ENCODE results near the gene SSTR3. TPM values are rescaled to one million over a fixed set of nuclear protein-coding genes. Genes with fewer than 3 reads are reported as not detected.
A peak's percentile ranks its signal among the peaks of the same experiment; 100 is the strongest.

Gene SSTR3
- total and polyA plus RNA-seq, 2 of the 13 experiments (the other 11 are each of a cell fraction or from before 2014, with no cell fraction given): 0.08 to 0.64 TPM

- no peak for TF ChIP-seq TBX3 (IDR thresholded peaks at IDR 0.05; ENCODE audit: borderline replicate concordance)
- peak; percentile 59; the same call in 1 of the 2 replicates for TF ChIP-seq SAP130 (CRISPR knock-in tag; IDR thresholded peaks at IDR 0.05; ENCODE audit: low read depth)
- no peak for TF ChIP-seq RFX3 (CRISPR knock-in tag; IDR thresholded peaks at IDR 0.05)
- no peak for TF ChIP-seq ETS1 (CRISPR knock-in tag; IDR thresholded peaks at IDR 0.05)
- no peak; the same call in 1 of the 2 replicates for TF ChIP-seq ZNF746 (CRISPR knock-in tag; IDR thresholded peaks at IDR 0.05)
- no peak for TF ChIP-seq NR2C2 (CRISPR knock-in tag; IDR thresholded peaks at IDR 0.05; ENCODE audit: borderline replicate concordance)
- TF ChIP-seq ZSCAN5A (CRISPR knock-in tag; IDR thresholded peaks at IDR 0.05; ENCODE audit: borderline replicate concordance): no peak
- no peak for TF ChIP-seq ZNF337 (CRISPR knock-in tag; IDR thresholded peaks at IDR 0.05; ENCODE audit: borderline replicate concordance, low read depth)
- no peak for TF ChIP-seq RAD21 (CRISPR knock-in tag; IDR thresholded peaks at IDR 0.05)
- TF ChIP-seq ZNF282 (IDR thresholded peaks at IDR 0.05; ENCODE audit: partially characterized antibody): no peak
- TF ChIP-seq ZNF563 (CRISPR knock-in tag; IDR thresholded peaks at IDR 0.05): no peak
- no peak for TF ChIP-seq ZNF761 (CRISPR knock-in tag; conservative IDR thresholded peaks at IDR 0.05)
- no peak for TF ChIP-seq ZNF333 (CRISPR knock-in tag; IDR thresholded peaks at IDR 0.05; ENCODE audit: borderline replicate concordance)
- no peak; the same call in 1 of the 2 replicates for TF ChIP-seq ZNF772 (CRISPR knock-in tag; IDR thresholded peaks at IDR 0.05)
- TF ChIP-seq ZNF547 (CRISPR knock-in tag; IDR thresholded peaks at IDR 0.05): no peak
- TF ChIP-seq ZFY (CRISPR knock-in tag; IDR thresholded peaks at IDR 0.05): peak; percentile 23; the same call in 1 of the 2 replicates
- no peak for TF ChIP-seq ZNF441 (CRISPR knock-in tag; IDR thresholded peaks at IDR 0.05; ENCODE audit: borderline replicate concordance)
- no peak for TF ChIP-seq MTF2 (CRISPR knock-in tag; IDR thresholded peaks at IDR 0.05; ENCODE audit: borderline replicate concordance)
- TF ChIP-seq MAX (IDR thresholded peaks at IDR 0.05): peak; percentile 8; the same call in 1 of the 2 replicates
- TF ChIP-seq KMT2B (CRISPR knock-in tag; IDR thresholded peaks at IDR 0.05): no peak; the same call in 1 of the 2 replicates
- no peak for TF ChIP-seq DDIT3 (CRISPR knock-in tag; IDR thresholded peaks at IDR 0.05)
- no peak for TF ChIP-seq NR0B2 (CRISPR knock-in tag; IDR thresholded peaks at IDR 0.05)
- TF ChIP-seq SIX1 (CRISPR knock-in tag; IDR thresholded peaks at IDR 0.05; ENCODE audit: borderline replicate concordance): no peak
- no peak for TF ChIP-seq TMF1 (CRISPR knock-in tag; IDR thresholded peaks at IDR 0.05; ENCODE audit: low read depth)
- TF ChIP-seq STAT5B (CRISPR knock-in tag; IDR thresholded peaks at IDR 0.05): no peak
- 0 out of 2 replicates have a peak, but pooled peaks have one; percentile 14 for TF ChIP-seq ATF5 (CRISPR knock-in tag; IDR thresholded peaks at IDR 0.05; ENCODE audit: low read depth)
Observed at GRCh38 chr22:37199760-37200108, 12.5 kb downstream of the SSTR3 start (continued).
